ENCODE data around the gene PHLDB1. TPM values are rescaled to one million over a fixed set of nuclear protein-coding genes. Genes with fewer than 3 reads are reported as not detected.
"Not testable (repeated sequence)": the region's sequence is repeated elsewhere in the genome, so short reads cannot be mapped to it uniquely, and the experiment has no call there.

Gene PHLDB1
- total and polyA plus RNA-seq, 4 donors: 4.8 to 15.4 (median 6.0) TPM

DNA sequence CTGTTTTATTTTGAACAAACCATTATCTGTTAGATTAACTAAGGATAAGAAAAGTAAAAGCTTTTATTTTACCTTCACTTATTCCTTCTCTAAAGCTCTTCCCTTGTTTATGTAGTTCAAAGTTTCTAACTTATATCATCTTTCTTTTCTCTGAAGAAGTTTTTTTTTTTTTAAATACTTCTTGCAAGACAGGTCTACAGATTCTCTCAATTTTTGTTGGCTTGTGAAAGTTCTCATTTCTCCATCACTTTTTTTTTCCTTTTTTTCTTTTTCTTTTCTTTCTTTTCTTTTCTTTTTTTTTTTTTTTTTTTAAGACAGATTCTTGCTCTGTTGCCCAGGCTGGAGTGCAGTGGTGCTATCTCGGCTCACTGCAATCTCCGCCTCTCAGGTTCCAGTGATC is 76.8 kb downstream of the PHLDB1 start:
- 97% methylated on average over 2 of the region's 2 CpGs for WGBS
- Histone ChIP-seq H3K27me3 (ENCODE audit: control insufficient read depth in 4 of 4, insufficient read depth in 4 of 4, low read length in 3 of 4) (no peaks in the 10 kb centered on the region), H3K4me1 (ENCODE audit: control insufficient read depth in 4 of 4, insufficient read depth in 4 of 4, low read length in 3 of 4) (peaks cover 2 to 8% (median 6%) of the 10 kb centered on the region in 4 donors)

DNA sequence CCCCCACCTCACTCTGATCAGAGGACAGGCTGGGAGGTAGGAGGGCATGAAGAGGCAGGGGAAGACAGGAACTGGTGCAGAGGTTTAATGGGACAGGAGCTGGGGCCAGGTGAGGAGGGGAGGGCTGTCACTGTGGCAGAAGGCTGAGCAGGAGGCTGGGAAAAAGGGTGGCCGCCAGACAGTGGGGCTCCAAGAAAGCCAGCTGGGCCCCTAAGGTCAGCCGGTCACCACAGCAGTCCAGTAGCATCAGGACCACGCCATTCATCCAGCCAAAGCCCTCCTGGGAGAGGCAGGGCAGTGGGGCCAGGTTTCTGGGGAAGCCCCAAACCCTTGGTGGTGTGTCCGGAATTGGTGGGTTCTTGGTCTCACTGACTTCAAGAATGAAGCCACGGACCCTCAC is 80.5 kb downstream of the PHLDB1 start:
- Histone ChIP-seq H3K9ac (ENCODE audit: low read depth in 1 of 2, low read length in 2 of 2) (no peak overlapping the region), H3K4me1 (ENCODE audit: control insufficient read depth in 4 of 4, insufficient read depth in 4 of 4, low read length in 3 of 4) (peaks cover 0 to 13% (median 8%) of the 10 kb centered on the region in 4 donors), H3K9me3 (ENCODE audit: control insufficient read depth in 4 of 4, low read length in 3 of 4) (no peaks in the 10 kb centered on the region), H3K36me3 (ENCODE audit: control insufficient read depth in 4 of 4, insufficient read depth in 3 of 4, low read depth in 1 of 4, low read length in 3 of 4) (no peaks in the 10 kb centered on the region), H3K4me3 (ENCODE audit: low read depth in 1 of 3, low read length in 3 of 3) (no peak overlapping the region), H3K27ac (ENCODE audit: low read depth in 1 of 2, low read length in 2 of 2) (no peak overlapping the region), H3K27me3 (ENCODE audit: control insufficient read depth in 4 of 4, insufficient read depth in 4 of 4, low read length in 3 of 4) (no peaks in the 10 kb centered on the region)
- TF ChIP-seq TAF1 (conservative IDR thresholded peaks at IDR 0.05): no peak
- 98% methylated on average over 5 of the region's 5 CpGs for WGBS
- no peak for DNase-seq (ENCODE audit: low spot score)

More for the DNA sequence above, 76.8 kb downstream of the PHLDB1 start:
- DNase-seq (ENCODE audit: low spot score): no peak
- TF ChIP-seq GABPA (IDR thresholded peaks at IDR 0.05 in 1 of 2, conservative IDR thresholded peaks at IDR 0.05 in 1 of 2) (no peak), YY1 (IDR thresholded peaks at IDR 0.05) (no peak)
- TF ChIP-seq, protein P1, sequence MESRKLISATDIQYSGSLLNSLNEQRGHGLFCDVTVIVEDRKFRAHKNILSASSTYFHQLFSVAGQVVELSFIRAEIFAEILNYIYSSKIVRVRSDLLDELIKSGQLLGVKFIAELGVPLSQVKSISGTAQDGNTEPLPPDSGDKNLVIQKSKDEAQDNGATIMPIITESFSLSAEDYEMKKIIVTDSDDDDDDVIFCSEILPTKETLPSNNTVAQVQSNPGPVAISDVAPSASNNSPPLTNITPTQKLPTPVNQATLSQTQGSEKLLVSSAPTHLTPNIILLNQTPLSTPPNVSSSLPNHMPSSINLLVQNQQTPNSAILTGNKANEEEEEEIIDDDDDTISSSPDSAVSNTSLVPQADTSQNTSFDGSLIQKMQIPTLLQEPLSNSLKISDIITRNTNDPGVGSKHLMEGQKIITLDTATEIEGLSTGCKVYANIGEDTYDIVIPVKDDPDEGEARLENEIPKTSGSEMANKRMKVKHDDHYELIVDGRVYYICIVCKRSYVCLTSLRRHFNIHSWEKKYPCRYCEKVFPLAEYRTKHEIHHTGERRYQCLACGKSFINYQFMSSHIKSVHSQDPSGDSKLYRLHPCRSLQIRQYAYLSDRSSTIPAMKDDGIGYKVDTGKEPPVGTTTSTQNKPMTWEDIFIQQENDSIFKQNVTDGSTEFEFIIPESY (IDR thresholded peaks at IDR 0.05): no peak
- TF ChIP-seq, protein P2, sequence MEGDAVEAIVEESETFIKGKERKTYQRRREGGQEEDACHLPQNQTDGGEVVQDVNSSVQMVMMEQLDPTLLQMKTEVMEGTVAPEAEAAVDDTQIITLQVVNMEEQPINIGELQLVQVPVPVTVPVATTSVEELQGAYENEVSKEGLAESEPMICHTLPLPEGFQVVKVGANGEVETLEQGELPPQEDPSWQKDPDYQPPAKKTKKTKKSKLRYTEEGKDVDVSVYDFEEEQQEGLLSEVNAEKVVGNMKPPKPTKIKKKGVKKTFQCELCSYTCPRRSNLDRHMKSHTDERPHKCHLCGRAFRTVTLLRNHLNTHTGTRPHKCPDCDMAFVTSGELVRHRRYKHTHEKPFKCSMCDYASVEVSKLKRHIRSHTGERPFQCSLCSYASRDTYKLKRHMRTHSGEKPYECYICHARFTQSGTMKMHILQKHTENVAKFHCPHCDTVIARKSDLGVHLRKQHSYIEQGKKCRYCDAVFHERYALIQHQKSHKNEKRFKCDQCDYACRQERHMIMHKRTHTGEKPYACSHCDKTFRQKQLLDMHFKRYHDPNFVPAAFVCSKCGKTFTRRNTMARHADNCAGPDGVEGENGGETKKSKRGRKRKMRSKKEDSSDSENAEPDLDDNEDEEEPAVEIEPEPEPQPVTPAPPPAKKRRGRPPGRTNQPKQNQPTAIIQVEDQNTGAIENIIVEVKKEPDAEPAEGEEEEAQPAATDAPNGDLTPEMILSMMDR (IDR thresholded peaks at IDR 0.05; ENCODE audit: low read depth, low read length, missing input control): no peak
- Histone ChIP-seq H3K27ac (ENCODE audit: low read depth in 1 of 2, low read length in 2 of 2) (no peak overlapping the region), H3K4me3 (ENCODE audit: low read depth in 1 of 3, low read length in 3 of 3) (no peak overlapping the region), H3K36me3 (ENCODE audit: control insufficient read depth in 4 of 4, insufficient read depth in 3 of 4, low read depth in 1 of 4, low read length in 3 of 4) (no peaks in the 10 kb centered on the region), H3K9ac (ENCODE audit: low read depth in 1 of 2, low read length in 2 of 2) (no peak overlapping the region), H3K9me3 (ENCODE audit: control insufficient read depth in 4 of 4, low read length in 3 of 4) (no peaks in the 10 kb centered on the region)

DNA sequence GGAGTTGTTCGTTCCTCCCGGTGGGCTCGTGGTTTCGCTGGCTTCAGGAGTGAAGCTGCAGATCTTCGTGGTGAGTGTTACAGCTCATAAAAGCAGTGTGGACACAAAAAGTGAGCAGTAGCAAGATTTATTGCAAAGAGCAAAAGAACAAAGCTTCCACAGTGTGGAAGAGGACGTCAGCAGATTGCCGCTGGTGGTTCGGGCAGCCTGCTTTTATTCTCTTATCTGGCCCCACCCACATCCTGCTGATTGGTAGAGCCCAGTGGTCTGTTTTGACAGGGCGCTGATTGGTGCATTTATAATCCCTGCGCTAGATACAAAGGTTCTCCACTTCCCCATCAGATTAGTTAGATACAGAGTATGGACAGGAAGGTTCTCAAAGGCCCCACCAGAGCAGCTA is 80.9 kb downstream of the PHLDB1 start:
- not testable (repeated sequence) for DNase-seq (ENCODE audit: low spot score); H3K36me3 ChIP-seq (ENCODE audit: control insufficient read depth in 4 of 4, insufficient read depth in 3 of 4, low read depth in 1 of 4, low read length in 3 of 4); H3K27me3 ChIP-seq (ENCODE audit: control insufficient read depth in 4 of 4, insufficient read depth in 4 of 4, low read length in 3 of 4); H3K9ac ChIP-seq (ENCODE audit: low read depth in 1 of 2, low read length in 2 of 2); H3K4me3 ChIP-seq (ENCODE audit: low read depth in 1 of 3, low read length in 3 of 3); H3K9me3 ChIP-seq (ENCODE audit: control insufficient read depth in 4 of 4, low read length in 3 of 4); H3K27ac ChIP-seq (ENCODE audit: low read depth in 1 of 2, low read length in 2 of 2)
- WGBS: 78% methylated on average over 10 of the region's 10 CpGs
- H3K4me1 ChIP-seq (ENCODE audit: control insufficient read depth in 4 of 4, insufficient read depth in 4 of 4, low read length in 3 of 4): peaks cover 0 to 13% (median 8%) of the 10 kb centered on the region in 4 donors

DNA sequence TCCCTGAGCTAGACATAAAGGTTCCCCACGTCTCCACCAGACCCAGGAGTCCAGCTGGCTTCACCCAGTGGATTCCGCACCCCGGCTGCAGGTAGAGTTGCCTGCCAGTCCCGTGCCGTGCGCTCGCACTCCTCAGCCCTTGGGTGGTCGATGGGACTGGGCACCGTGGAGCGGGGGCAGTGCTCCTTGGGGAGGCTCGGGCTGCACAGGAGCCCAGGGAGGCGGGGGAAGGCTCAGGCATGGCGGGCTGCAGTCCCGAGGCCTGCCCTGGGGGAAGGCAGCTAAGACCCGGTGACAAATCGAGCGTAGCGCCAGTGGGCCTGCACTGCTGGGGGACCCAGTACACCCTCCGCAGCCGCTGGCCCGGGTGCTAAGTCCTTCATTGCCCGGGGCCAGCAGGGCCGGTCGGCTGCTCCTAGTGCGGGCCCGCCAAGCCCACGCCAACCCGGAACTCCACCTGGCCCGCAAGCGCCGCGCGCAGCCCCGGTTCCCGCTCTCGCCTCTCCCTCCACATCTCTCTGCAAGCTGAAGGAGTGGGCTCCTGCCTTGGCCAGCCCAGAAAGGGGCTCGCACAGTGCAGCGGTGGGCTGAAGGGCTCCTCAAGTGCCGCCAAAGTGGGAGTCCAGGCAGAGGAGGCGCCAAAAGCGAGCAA is 81.6 kb downstream of the PHLDB1 start:
- DNase-seq (ENCODE audit: low spot score): no peak
- no peaks in the 10 kb centered on the region for H3K36me3 ChIP-seq (ENCODE audit: control insufficient read depth in 4 of 4, insufficient read depth in 3 of 4, low read depth in 1 of 4, low read length in 3 of 4)
- WGBS: 89% methylated on average over 41 of the region's 41 CpGs
- no peak overlapping the region for H3K4me3 ChIP-seq (ENCODE audit: low read depth in 1 of 3, low read length in 3 of 3)
- peaks cover 0 to 13% (median 8%) of the 10 kb centered on the region in 4 donors for H3K4me1 ChIP-seq (ENCODE audit: control insufficient read depth in 4 of 4, insufficient read depth in 4 of 4, low read length in 3 of 4)
- no peaks in the 10 kb centered on the region for H3K27me3 ChIP-seq (ENCODE audit: control insufficient read depth in 4 of 4, insufficient read depth in 4 of 4, low read length in 3 of 4)
- no peak overlapping the region for H3K9ac ChIP-seq (ENCODE audit: low read depth in 1 of 2, low read length in 2 of 2)
- H3K9me3 ChIP-seq (ENCODE audit: control insufficient read depth in 4 of 4, low read length in 3 of 4): no peaks in the 10 kb centered on the region
- H3K27ac ChIP-seq (ENCODE audit: low read depth in 1 of 2, low read length in 2 of 2): no peak overlapping the region
- TF ChIP-seq NR2F2 (IDR thresholded peaks at IDR 0.05): no peak
- TF ChIP-seq TAF1 (conservative IDR thresholded peaks at IDR 0.05): no peak
- TF ChIP-seq, protein P1 (IDR thresholded peaks at IDR 0.05): no peak
- TF ChIP-seq, protein P3, sequence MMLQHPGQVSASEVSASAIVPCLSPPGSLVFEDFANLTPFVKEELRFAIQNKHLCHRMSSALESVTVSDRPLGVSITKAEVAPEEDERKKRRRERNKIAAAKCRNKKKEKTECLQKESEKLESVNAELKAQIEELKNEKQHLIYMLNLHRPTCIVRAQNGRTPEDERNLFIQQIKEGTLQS (IDR thresholded peaks at IDR 0.05): no peak
- TF ChIP-seq FOXA2 (IDR thresholded peaks at IDR 0.05): no peak
- TF ChIP-seq, protein P4, sequence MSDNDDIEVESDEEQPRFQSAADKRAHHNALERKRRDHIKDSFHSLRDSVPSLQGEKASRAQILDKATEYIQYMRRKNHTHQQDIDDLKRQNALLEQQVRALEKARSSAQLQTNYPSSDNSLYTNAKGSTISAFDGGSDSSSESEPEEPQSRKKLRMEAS (IDR thresholded peaks at IDR 0.05): no peak
- TF ChIP-seq, protein P2 (IDR thresholded peaks at IDR 0.05; ENCODE audit: low read depth, low read length, missing input control): no peak
- no peak for TF ChIP-seq EGR1 (IDR thresholded peaks at IDR 0.05; ENCODE audit: low read depth in 2 of 2)
- no peak for TF ChIP-seq HNF4G (IDR thresholded peaks at IDR 0.05)
- no peak for TF ChIP-seq YY1 (IDR thresholded peaks at IDR 0.05)
